Neural progenitor cell (in vitro differentiated cells): ENCODE measurements around the gene TEX13C. TPM values are rescaled to one million over a fixed set of nuclear protein-coding genes. Genes with fewer than 3 reads are reported as not detected.

Experiments
- DNase-seq: peaks from one replicate; pipeline ENCODE4 v3.0.0-alpha.2; 2016; ENCODE audit warnings: low spot score
- H2AFZ ChIP-seq: fragments of 200-600 bp; sonication (generic); replicated peaks from 2 replicates; pipeline ENCODE4 v1.6.1; 2016; ENCODE audit warnings: antibody characterized with exemption
- H3F3A ChIP-seq: fragments of 200-600 bp; sonication (generic); 2 replicates; pipeline ENCODE4 v1.6.1; 2016; ENCODE audit warnings: antibody characterized with exemption, low read depth
- H3K27ac ChIP-seq: fragments of 200-600 bp; sonication (generic); 2 replicates; pipeline ENCODE4 v1.5.1; 2016; ENCODE audit warnings: mild to moderate bottlenecking
- H3K27me3 ChIP-seq: fragments of 200-600 bp; sonication (generic); 2 replicates; pipeline ENCODE4 v1.6.1; 2016; ENCODE audit warnings: mild to moderate bottlenecking, moderate library complexity
- H3K36me3 ChIP-seq: fragments of 200-600 bp; sonication (generic); 2 replicates; pipeline ENCODE4 v1.5.1; 2016
- H3K4me1 ChIP-seq: fragments of 200-600 bp; sonication (generic); 2 replicates; pipeline ENCODE4 v1.6.1; 2016; ENCODE audit warnings: mixed run types
- H3K4me2 ChIP-seq: fragments of 200-600 bp; sonication (generic); 2 replicates; pipeline ENCODE4 v1.6.1; 2016
- H3K4me3 ChIP-seq: fragments of 200-600 bp; sonication (generic); 2 replicates; pipeline ENCODE4 v1.5.1; 2016
- H3K79me2 ChIP-seq: fragments of 200-600 bp; sonication (generic); 2 replicates; pipeline ENCODE4 v1.6.1; 2016; ENCODE audit warnings: low read depth
- H3K9ac ChIP-seq: fragments of 200-600 bp; sonication (generic); 2 replicates; pipeline ENCODE4 v1.6.1; 2016
- H3K9me3 ChIP-seq: fragments of 200-600 bp; sonication (generic); 2 replicates; pipeline ENCODE4 v1.5.1; 2016; ENCODE audit warnings: low read depth
- H4K20me1 ChIP-seq: fragments of 200-600 bp; sonication (generic); 2 replicates; pipeline ENCODE4 v1.6.1; 2016; ENCODE audit warnings: low read depth
- H3K27ac Mint-ChIP-seq: 3 replicates; pipeline ENCODE4 v1.8.0; 2021; ENCODE audit warnings: mixed read lengths
- H3K27me3 Mint-ChIP-seq: 2 replicates; pipeline ENCODE4 v1.8.0; 2022; ENCODE audit warnings: low read depth, mild to moderate bottlenecking, inconsistent platforms, moderate library complexity, mixed read lengths; ENCODE audit not compliant: insufficient read depth
- H3K36me3 Mint-ChIP-seq: 3 replicates; pipeline ENCODE4 v1.8.0; 2021; ENCODE audit warnings: mixed read lengths
- H3K4me1 Mint-ChIP-seq: 3 replicates; pipeline ENCODE4 v1.8.0; 2021; ENCODE audit warnings: mixed read lengths
- H3K4me3 Mint-ChIP-seq: 3 replicates; pipeline ENCODE4 v1.8.0; 2021; ENCODE audit warnings: mild to moderate bottlenecking, moderate library complexity, mixed read lengths
- H3K9me3 Mint-ChIP-seq: 3 replicates; pipeline ENCODE4 v1.8.0; 2020; ENCODE audit warnings: mixed read lengths
- EZH2 ChIP-seq: fragments of 200-600 bp; sonication (generic); IDR thresholded peaks from 2 replicates; pipeline ENCODE4 v1.6.1; 2017; ENCODE audit warnings: antibody characterized with exemption, mild to moderate bottlenecking, moderate library complexity
- EZH2phosphoT487 ChIP-seq: fragments of 200-600 bp; sonication (generic); IDR thresholded peaks from 2 replicates; pipeline ENCODE4 v1.6.1; 2017; ENCODE audit warnings: antibody characterized with exemption
- total RNA-seq: library from RNA; depleted of rRNA; stranded (reverse); fragments of >200 nt; gene quantifications from 2 replicates; pipeline ENCODE4 v1.2.3, GENCODE V29; 2015; ENCODE audit warnings: low replicate concordance
- TF ChIP-seq, protein P1 (sequence below): fragments of 200-600 bp; sonication (generic); IDR thresholded peaks from 2 replicates; pipeline ENCODE4 v1.5.1; 2017; ENCODE audit warnings: antibody characterized with exemption, mild to moderate bottlenecking

The TEX13C gene
- total RNA-seq = not detected in 2 replicates

DNA sequence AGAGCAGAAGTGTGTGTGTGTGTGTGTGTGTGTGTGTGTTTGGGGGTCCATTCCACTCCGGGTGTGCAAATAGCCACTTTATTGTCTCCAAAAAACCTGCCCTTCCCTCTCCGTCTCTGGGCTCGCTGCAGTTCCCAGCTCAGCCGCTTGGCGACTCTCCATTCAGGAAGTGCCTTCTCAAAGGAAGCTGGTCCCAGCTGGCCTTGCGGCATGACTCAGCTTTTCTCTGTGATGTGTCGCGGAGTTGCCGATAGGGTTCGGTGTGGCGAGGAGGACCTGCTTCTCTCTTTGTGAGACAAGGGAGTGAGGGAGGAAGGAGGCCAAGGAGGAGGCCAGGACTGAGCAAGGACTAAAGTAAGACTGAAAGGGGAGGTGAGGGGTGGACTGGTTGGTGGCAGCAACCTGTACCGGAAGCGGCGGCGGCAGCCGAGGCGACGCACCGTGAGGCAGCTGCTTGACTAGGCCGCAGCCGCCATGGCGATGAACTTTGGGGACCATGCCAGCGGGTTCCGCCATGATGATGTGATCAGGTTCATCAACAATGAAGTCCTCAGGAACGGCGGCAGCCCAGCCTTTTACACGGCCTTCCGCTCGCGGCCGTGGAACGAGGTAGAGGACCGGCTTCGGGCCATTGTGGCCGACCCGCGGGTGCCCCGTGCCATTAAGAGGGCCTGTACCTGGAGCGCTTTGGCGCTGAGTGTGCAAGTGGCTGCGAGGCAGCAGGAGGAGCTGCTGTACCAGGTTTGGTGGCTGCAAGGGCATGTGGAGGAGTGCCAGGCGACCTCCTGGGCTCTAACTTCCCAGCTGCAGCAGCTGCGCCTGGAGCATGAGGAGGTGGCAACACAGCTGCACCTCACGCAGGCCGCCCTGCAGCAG, at the start of gene TEX13C:
TSS of gene TEX13C (plus strand) at position 226 of the 876 bp plus-strand sequence. CDS start at position 475, 249 bp downstream.
- TF ChIP-seq EZH2phosphoT487 (no peak), EZH2 (no peak)
- TF ChIP-seq, protein P1, sequence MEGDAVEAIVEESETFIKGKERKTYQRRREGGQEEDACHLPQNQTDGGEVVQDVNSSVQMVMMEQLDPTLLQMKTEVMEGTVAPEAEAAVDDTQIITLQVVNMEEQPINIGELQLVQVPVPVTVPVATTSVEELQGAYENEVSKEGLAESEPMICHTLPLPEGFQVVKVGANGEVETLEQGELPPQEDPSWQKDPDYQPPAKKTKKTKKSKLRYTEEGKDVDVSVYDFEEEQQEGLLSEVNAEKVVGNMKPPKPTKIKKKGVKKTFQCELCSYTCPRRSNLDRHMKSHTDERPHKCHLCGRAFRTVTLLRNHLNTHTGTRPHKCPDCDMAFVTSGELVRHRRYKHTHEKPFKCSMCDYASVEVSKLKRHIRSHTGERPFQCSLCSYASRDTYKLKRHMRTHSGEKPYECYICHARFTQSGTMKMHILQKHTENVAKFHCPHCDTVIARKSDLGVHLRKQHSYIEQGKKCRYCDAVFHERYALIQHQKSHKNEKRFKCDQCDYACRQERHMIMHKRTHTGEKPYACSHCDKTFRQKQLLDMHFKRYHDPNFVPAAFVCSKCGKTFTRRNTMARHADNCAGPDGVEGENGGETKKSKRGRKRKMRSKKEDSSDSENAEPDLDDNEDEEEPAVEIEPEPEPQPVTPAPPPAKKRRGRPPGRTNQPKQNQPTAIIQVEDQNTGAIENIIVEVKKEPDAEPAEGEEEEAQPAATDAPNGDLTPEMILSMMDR = no peak
- no peak within 1 kb of the TSS for H3K9ac ChIP-seq
- no peaks in the 10 kb centered on the region for H4K20me1 ChIP-seq
- H3K4me3 Mint-ChIP-seq = no peak within 1 kb of the TSS
- no peak for DNase-seq
- H3K27me3 ChIP-seq = no peaks in the 10 kb centered on the region
- H3K27me3 Mint-ChIP-seq = no peaks in the 10 kb centered on the region
- H3K9me3 ChIP-seq = no peaks in the 10 kb centered on the region
- no peaks in the 10 kb centered on the region for H3K4me1 ChIP-seq
- H3K27ac Mint-ChIP-seq = no peak within 1 kb of the TSS
- no peaks in the 10 kb centered on the region for H3K4me1 Mint-ChIP-seq
- no peaks in the 10 kb centered on the region for H3K36me3 ChIP-seq
- no peak within 1 kb of the TSS for H3K4me2 ChIP-seq
- H3K4me3 ChIP-seq = no peak within 1 kb of the TSS
- no peak within 1 kb of the TSS for H2AFZ ChIP-seq
- H3K79me2 ChIP-seq = no peaks in the 10 kb centered on the region
- no peaks in the 10 kb centered on the region for H3K36me3 Mint-ChIP-seq
- H3F3A ChIP-seq = no peaks in the 10 kb centered on the region
- no peak within 1 kb of the TSS for H3K27ac ChIP-seq
- H3K9me3 Mint-ChIP-seq = peaks cover 5% of the 10 kb centered on the region

DNA sequence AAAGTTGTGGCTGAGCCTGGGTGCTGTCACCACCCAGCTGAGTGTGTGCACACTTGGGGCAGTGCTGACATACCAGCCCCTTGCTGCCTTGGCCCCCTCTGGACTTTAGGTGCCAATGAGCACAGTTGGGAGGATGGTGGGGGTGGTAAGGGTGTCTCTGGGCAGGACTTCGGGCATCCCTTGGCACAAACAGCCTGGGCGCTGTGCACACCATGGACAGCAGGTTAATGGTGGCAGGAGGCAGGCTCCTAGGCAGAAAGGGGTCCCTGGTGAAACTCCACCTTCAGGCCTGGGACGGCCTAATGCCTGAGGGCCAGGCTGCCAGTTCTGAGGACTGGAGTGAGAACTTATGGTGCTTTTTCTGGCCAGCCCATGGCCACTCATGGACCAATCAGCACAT, 32.4 kb upstream of the TEX13C start:
- Histone ChIP-seq H3K4me1 (no peaks in the 10 kb centered on the region), H2AFZ (no peak overlapping the region), H3K9me3 (peaks cover 3% of the 10 kb centered on the region), H3K79me2 (no peaks in the 10 kb centered on the region), H3K4me3 (no peak overlapping the region), H3F3A (no peaks in the 10 kb centered on the region), H3K27me3 (no peaks in the 10 kb centered on the region), H3K4me2 (no peak overlapping the region), H3K9ac (no peak overlapping the region), H3K36me3 (no peaks in the 10 kb centered on the region), H3K27ac (no peak overlapping the region), H4K20me1 (no peaks in the 10 kb centered on the region)
- Mint-ChIP-seq H3K9me3 (no peaks in the 10 kb centered on the region), H3K27me3 (no peaks in the 10 kb centered on the region), H3K36me3 (no peaks in the 10 kb centered on the region), H3K27ac (no peak overlapping the region), H3K4me1 (no peaks in the 10 kb centered on the region), H3K4me3 (no peak overlapping the region)
- TF ChIP-seq EZH2phosphoT487 (no peak), EZH2 (no peak)
- TF ChIP-seq, protein P1 = no peak
- no peak for DNase-seq

DNA sequence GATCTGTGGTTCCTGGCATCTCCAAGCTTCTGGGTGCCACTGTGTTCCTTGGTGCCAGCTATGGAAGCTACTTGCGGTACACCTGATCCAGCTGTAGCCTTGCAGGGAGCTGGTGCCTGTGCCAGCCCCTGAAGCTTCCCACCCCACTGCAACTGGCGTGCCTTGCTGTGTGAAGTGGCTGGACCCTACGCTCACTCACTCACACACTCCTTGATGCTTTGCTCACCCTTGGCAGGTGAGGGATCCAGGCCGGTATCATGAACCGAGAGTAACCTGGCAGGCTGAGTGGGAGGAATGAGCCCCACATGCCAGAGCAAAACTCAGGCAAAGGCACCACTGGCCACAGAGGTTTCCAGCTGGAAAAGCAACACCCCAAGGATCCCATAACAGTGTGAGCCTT, 31.3 kb upstream of the TEX13C start:
- Mint-ChIP-seq H3K27ac (no peak overlapping the region), H3K4me3 (no peak overlapping the region), H3K4me1 (no peaks in the 10 kb centered on the region), H3K27me3 (no peaks in the 10 kb centered on the region), H3K36me3 (no peaks in the 10 kb centered on the region), H3K9me3 (no peaks in the 10 kb centered on the region)
- Histone ChIP-seq H3F3A (no peaks in the 10 kb centered on the region), H3K4me2 (no peak overlapping the region), H3K4me1 (no peaks in the 10 kb centered on the region), H3K36me3 (no peaks in the 10 kb centered on the region), H3K9me3 (peaks cover 3% of the 10 kb centered on the region), H3K27ac (no peak overlapping the region), H4K20me1 (no peaks in the 10 kb centered on the region), H3K4me3 (no peak overlapping the region), H3K9ac (no peak overlapping the region), H2AFZ (no peak overlapping the region), H3K27me3 (no peaks in the 10 kb centered on the region), H3K79me2 (no peaks in the 10 kb centered on the region)
- no peak for DNase-seq
- TF ChIP-seq, protein P1 = no peak
- TF ChIP-seq EZH2phosphoT487 = no peak
- no peak for TF ChIP-seq EZH2
